ENCODE results near the gene RPP30.

DNA sequence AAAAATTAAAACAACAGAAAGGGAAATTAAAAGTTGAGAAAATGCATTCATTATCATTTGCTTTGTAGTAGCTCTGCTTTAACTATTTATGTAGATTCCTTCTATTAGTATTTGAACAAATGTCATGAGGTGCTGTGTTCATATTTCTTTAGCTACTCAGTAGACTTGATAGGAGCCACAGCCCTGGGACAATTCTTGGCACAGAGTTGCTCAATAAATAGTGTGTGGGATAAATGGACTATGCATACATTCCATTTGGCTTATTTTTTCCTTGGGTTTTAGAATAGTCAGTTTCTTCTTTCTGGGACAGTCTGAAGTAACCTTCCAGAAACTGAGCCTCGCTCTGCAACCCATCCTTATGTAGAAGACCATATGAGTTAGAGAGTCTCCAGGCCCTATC is 13.4 kb downstream of the RPP30 start:
- TF ChIP-seq, protein P1, sequence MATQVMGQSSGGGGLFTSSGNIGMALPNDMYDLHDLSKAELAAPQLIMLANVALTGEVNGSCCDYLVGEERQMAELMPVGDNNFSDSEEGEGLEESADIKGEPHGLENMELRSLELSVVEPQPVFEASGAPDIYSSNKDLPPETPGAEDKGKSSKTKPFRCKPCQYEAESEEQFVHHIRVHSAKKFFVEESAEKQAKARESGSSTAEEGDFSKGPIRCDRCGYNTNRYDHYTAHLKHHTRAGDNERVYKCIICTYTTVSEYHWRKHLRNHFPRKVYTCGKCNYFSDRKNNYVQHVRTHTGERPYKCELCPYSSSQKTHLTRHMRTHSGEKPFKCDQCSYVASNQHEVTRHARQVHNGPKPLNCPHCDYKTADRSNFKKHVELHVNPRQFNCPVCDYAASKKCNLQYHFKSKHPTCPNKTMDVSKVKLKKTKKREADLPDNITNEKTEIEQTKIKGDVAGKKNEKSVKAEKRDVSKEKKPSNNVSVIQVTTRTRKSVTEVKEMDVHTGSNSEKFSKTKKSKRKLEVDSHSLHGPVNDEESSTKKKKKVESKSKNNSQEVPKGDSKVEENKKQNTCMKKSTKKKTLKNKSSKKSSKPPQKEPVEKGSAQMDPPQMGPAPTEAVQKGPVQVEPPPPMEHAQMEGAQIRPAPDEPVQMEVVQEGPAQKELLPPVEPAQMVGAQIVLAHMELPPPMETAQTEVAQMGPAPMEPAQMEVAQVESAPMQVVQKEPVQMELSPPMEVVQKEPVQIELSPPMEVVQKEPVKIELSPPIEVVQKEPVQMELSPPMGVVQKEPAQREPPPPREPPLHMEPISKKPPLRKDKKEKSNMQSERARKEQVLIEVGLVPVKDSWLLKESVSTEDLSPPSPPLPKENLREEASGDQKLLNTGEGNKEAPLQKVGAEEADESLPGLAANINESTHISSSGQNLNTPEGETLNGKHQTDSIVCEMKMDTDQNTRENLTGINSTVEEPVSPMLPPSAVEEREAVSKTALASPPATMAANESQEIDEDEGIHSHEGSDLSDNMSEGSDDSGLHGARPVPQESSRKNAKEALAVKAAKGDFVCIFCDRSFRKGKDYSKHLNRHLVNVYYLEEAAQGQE (IDR thresholded peaks at IDR 0.05; ENCODE audit: unreplicated experiment), result no peak
- TF ChIP-seq, protein P2, sequence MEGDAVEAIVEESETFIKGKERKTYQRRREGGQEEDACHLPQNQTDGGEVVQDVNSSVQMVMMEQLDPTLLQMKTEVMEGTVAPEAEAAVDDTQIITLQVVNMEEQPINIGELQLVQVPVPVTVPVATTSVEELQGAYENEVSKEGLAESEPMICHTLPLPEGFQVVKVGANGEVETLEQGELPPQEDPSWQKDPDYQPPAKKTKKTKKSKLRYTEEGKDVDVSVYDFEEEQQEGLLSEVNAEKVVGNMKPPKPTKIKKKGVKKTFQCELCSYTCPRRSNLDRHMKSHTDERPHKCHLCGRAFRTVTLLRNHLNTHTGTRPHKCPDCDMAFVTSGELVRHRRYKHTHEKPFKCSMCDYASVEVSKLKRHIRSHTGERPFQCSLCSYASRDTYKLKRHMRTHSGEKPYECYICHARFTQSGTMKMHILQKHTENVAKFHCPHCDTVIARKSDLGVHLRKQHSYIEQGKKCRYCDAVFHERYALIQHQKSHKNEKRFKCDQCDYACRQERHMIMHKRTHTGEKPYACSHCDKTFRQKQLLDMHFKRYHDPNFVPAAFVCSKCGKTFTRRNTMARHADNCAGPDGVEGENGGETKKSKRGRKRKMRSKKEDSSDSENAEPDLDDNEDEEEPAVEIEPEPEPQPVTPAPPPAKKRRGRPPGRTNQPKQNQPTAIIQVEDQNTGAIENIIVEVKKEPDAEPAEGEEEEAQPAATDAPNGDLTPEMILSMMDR (conservative IDR thresholded peaks at IDR 0.05; ENCODE audit: low read depth in 2 of 2), result no peak
- TF ChIP-seq EZH2phosphoT487 (IDR thresholded peaks at IDR 0.05; ENCODE audit: unreplicated experiment) (no peak), EZH2 (IDR thresholded peaks at IDR 0.05; ENCODE audit: low read depth, unreplicated experiment) (no peak), POLR2AphosphoS5 (IDR thresholded peaks at IDR 0.05; ENCODE audit: low read depth) (no peak), NANOG (IDR thresholded peaks at IDR 0.05; ENCODE audit: borderline replicate concordance) (no peak), CREB1 (CRISPR knock-in tag; IDR thresholded peaks at IDR 0.05; ENCODE audit: low read depth) (no peak), JUNB (IDR thresholded peaks at IDR 0.05; ENCODE audit: unreplicated experiment) (no peak), ZNF114 (CRISPR knock-in tag; IDR thresholded peaks at IDR 0.05) (no peak)
- TF ChIP-seq, protein P3, sequence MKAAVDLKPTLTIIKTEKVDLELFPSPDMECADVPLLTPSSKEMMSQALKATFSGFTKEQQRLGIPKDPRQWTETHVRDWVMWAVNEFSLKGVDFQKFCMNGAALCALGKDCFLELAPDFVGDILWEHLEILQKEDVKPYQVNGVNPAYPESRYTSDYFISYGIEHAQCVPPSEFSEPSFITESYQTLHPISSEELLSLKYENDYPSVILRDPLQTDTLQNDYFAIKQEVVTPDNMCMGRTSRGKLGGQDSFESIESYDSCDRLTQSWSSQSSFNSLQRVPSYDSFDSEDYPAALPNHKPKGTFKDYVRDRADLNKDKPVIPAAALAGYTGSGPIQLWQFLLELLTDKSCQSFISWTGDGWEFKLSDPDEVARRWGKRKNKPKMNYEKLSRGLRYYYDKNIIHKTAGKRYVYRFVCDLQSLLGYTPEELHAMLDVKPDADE (IDR thresholded peaks at IDR 0.05), result no peak

Measured in GM23338 (cell line).